22Rv1 (cell line): ENCODE data around the gene CENPL.

Source experiments
- CTCF ChIP-seq: fragments of 450-650 bp; IDR thresholded peaks from 2 replicates; pipeline ENCODE4 v1.5.1; 2017; ENCODE audit warnings: mild to moderate bottlenecking
- ZFX ChIP-seq: fragments of 450-650 bp; IDR thresholded peaks from 2 replicates; pipeline ENCODE4 v1.6.1; 2017; ENCODE audit warnings: antibody characterized with exemption, borderline replicate concordance

DNA sequence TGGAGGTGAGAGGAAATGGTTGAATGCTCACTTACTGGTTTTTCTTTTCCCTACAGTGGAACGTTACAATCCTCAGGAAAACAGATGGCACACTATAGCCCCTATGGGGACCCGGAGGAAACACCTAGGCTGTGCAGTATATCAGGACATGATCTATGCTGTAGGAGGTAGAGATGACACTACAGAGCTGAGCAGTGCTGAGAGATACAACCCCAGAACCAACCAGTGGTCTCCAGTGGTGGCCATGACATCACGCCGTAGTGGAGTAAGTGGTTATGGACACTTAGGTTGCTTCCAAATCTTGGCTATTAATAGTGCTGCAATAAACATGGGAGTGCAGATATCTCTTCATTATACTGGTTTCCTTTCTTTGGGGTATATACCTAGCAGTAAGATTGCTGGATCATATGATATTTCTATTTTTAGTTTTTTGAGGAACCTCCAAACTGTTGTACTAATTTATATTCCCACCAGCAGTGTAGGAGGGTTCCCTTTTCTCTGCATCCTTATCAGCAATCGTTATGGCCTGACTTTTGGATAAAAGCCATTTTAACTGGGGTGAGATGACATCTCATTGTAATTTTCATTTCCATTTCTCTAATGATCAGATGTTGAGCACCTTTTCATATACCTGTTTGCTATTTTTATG, 49.0 kb downstream of the CENPL start:
- TF ChIP-seq CTCF (no peak), ZFX (no peak)
